Measurements from ENCODE around the gene GCGR.

The GCGR gene

DNA sequence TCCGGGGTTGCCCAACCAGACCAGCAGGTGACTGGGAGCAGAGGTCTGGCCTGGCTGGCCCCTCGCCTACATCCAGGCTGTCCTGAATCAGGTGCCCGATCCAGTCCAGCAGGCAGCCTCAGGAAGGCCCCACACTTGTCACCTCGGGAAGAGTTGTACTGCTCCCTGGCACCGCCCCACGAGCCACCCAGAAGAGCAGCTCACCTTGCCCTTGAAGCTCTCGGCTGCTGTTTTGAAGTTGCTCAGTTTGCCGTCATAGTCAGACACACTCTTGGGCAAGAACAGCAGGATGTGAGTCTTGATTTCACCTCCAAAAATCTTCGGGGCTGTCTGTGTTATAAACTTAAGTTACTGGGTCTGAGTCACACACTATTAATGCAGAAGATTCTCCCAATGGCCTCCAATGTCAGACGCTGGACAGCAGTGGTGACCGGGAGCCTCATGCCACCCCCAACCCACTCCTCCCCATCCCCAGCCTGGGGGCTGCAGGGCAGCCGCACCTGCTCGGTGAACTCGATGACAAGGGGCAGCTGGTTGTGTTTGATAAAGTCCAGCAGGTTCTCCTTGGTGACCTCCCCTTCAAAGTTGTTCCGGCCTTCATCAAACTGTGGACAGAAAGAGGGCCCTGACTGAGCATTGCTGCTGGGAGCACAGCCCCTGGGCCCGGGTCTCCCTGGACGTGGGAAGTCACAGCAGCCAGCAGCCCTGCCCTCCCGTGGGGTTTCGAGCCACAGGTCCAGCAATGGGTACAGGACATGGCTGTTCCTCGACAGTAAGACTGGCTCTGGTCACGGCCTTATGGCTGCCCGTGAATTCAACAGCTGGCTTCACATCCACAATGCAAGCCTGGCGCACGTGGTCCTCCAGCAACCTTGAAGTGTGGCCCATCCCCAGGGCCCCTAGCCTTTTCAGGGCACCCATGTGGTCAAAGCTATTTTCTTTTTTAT is 43.1 kb downstream of the GCGR start:
- DNase-seq (ENCODE audit: low spot score): no peak

DNA sequence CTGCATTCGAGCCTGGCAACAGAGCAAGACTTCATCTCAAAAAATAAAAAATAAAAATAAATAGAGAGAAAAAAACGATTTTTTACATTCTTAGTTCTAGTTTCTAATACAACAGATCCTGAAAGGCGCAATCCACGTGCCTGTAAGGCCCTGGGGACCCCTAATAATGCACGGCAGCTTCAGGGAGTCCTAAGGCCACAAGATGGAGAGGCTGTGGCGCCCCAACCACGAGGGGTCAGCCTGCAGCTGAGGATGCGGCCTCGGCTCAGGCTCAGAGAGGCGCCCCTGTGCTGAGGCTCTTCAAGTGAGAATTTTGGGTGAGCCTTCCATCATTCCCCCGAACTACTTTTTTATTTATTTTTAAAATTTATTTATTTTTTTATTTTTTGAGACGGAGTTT is 45.5 kb downstream of the GCGR start:
- DNase-seq (ENCODE audit: low spot score): no peak

DNA sequence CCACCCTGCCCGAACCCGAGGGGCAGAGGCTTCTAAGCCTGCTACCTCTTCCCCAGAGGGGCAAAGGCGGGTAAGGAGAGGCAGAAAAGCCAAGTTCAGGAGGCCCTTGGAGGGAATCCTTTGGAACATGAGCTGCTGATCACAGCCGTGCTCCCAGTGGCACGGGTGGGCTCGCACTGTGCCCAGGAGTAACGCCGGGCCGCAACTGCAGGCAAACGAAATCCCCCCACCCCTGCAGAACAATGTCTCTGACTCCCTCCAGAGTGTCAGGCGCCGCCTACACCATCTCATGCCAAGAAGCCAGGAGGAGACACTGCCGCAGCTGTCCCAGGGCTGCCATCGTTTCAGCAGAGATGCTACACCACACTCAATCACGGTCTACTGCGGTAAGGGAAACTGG is 47.5 kb downstream of the GCGR start:
- DNase-seq (ENCODE audit: low spot score): no peak

DNA sequence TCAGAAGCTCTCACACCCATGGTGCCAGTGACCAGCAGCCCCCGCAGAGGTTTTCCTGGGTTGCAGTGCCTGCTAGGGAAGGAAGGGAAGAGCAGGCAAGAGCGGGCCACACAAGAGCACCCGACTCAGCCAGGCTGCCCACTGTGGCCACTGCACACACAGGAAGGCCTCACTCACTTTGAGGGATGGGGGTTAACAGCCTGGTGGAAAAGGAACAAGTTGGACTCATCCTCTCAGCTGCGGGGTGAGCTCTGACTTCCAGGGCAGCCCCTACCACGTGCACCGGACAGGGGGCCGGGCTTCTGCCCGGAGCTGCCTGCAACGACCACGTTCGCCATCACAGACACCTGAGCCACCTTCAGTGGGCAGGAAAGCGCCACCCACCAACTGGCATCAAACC is 48.3 kb downstream of the GCGR start:
- DNase-seq (ENCODE audit: low spot score): no peak

DNA sequence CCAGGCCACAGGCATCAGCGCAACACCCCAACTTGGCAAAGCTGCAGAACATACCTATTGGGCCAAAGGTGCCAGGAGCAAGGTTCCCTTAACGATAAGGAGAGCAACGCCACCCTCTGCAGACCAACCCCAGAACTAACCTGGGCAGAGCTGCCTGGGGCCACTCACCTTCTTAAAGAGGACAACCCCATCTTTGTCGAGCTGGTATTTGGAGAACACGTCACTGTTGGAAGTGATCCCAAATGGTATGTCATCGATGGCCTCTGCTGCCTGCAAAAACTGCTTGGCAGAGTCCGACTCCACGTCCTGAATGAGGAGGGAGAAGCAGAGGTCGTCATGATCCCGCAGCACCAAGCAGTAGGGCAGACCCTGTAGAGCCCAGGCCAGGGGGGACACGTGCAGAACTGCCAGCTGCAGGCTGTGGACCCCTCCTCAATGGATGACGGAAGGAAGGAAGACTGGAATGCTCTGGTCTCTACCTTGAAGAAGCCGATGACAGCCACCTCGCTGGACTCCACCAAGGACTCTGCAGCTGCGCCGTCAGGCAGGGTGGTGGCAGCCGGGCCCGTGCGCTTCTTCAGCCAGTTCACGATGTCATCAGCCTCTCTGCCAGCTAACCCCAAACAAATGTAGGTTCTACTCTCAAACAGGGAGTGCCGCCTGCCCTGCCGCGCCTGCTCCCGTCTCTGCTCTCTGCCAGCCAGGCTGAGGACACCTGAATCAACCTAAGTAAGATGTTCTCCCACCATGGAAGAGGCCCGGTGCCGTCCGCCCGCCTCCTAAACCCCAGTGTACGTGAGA is 51.2 kb downstream of the GCGR start:
- DNase-seq (ENCODE audit: low spot score): no peak

DNA sequence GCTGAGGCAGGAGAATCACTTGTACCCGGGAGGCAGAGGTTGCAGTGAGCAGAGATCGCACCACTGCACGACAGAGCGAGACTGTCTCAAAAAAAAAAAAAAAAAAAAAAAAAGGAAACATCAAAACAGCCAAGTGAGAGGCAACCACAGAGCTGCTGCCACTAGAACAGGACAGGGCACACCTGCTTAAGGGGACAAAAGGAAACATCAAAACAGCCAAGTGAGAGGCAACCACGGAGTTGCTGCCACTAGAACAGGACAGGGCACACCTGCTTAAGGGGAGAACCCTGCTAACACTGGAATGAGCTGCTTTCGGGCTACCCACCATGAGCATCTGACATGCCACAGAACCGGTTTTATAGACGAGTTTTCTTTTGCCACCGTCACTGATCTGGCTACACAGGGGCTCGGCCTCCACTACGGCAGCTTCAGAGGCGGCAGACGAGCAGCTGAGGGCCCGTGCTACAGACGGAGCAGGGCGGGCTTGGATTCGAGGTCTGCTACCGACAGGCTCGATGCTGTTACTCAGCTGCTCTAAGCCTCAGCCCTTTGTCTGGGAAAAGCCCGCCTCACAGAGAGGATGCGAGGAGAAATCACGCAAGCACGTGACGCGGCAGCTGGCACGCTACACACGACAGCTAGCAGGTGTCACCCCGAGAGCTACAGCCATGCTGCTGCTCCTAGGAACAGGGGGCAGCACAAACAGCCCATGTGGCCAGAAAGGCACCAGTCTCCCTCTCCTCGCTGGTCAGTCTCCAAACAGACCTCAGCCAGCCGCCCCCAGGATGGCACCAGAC is 54.4 kb downstream of the GCGR start:
- no peak for DNase-seq (ENCODE audit: low spot score)

DNA sequence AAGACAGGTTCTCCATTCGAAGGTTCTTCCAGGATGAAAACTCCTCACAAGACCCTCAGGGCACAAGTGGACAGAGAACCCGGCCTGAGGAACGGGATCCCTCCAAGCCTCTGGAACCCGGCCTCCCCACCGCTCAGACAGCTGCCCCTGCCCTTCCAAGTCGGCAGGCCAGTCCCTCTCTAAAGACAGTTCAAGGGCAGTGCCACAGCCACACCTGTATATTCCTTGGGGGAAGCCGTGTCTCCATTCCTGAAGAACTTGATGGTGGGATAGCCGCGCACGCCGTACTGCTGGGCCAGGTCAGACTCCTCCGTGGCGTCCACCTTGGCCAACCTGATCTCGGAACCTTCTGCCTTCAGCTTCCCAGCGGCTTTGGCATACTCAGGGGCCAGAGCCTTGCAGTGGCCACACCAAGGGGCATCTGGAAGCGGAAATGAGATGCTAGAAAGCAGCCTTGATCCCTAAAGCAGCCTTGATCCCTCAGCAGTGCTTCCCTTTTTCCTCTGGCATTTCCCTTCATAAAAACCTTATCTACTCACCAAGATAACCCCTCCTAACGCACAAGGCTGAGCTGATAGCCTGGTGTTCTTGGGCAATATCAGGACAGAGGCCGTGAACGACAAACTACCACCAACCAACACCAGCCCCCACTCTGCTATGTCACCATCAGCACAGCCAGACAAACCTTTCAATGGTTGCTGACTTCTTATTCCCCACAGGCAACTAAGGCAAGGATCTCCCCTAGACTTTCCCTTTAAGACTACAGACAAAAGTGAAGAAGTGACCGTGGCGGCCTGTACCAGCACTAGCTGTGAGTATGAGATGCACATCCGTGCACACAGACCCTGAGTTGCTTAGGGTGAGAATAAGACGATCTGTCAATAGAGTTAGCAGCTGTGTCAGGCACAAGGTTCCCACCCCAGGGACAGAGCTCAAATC is 55.3 kb downstream of the GCGR start:
- DNase-seq (ENCODE audit: low spot score): no peak

DNA sequence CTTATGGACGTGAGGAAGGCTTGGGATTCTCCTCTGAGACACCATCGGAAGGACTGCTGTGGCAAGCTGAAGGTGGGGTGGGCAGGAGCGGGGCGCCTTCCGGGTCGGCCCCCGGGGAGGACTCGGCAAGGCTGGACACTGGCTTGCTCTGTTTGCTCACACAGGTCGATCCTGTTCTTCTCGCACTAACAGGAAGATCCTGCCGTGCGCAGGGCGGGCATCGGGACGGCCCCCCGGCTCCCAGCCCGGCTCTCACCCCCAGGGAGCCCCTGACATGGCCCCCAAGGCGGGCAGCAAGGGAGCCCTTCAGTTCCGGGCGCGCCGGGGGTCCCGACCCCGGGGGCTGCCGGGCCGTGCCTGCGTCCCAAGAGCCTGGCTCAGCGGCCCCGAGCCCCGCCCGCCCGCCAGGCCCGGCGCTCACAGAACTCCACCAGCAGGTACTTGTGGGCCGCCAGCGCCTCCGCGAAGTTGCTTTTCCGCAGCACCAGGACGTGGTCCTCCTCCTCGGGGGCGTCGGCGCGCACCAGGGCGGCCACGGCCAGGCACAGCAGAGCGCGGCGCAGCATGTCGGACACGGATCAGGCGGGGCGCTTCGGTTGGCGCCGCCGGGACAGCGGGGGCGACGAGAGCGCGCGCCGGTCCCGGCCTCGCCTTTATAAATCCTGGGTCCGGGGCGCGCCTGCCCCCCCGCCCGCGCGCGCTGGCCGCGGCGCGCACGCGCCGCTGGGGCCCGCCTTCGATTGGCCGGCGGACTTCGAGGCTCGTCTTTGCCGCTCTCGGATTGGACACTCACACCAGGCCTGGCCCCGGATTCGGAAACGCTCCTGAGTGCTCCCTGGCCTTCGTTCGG is 56.2 kb downstream of the GCGR start, which contains the start of gene P4HB:
P4HB (minus strand) TSS at position 630 of the 850 bp plus-strand sequence; CDS start at position 566, 64 bp downstream.
- no peak for DNase-seq (ENCODE audit: low spot score)

DNA sequence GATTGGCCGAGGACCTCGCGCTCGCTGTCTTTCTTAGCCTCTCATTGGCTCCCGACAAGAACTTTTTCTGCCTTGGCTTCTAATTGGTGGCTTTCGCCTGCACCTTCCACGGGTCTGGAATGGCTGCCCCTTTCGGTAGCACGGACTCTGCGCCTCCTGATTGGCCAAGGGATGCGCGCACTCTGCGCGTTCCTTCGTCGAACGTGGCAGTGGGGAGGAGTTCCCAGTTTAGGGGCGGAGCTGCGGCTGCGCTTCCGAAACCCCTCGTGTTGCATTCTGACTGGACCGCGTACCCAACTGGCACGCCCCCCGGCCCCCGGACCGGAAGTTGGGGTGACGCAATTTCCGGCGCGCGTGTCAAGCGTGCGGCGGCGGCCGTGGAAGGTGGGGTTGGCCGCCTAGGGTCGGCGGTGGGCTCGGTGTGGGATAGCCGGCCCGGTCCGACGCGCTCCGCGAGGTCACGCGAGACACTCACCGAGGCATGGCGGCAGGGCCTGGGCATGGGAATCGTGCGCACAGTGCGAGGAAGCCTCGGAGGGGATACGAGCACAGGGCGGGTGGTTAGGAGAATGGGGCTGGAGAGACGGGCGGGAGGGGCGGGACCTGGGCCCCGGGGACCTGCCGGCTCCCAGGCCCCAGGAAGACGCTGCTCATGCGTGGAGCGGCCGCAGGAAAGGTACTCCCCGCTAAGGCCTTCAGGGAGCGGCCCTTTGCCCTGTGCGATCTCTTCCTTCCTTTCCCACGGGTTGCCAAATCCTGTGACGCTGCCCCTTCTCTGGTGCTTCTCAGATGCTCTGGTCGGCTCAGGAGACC is 57.0 kb downstream of the GCGR start:
- DNase-seq (ENCODE audit: low spot score): peak; percentile 100

DNA sequence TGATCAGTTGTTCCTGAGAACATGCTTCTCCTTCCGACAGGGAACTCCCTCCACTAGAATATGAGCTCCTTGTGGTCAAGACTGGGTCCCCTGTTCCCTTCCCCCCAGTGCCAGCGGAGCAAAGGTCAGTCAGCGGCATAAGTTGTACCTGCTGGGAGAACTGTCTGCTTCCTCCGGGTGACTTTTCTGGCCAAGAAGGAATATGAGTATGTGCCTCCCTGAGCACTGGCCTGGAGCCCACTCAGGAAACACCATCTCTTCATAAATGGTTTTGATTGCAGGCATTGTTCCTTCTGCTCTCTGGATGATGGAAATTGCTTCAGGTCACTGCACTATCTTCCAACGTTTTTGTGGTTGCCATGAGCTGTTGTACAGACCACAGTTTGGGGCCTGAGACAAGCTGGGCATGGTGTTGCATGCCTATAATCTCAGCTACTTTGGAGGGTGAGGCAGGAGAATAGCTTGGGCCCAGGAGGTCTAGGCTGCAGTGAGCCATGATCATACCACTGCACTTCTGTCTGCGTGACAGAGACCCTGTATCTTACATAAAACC is 59.2 kb downstream of the GCGR start:
- DNase-seq (ENCODE audit: low spot score): no peak

All from CD4-positive, alpha-beta T cell treated with Interleukin-15 for 4 hours (primary cell).